Measurements from ENCODE around the gene SSB.
"Not testable (repeated sequence)": the region's sequence is repeated elsewhere in the genome, so short reads cannot be mapped to it uniquely, and the experiment has no call there.

SSB gene

GRCh38 chr2:169757356-169757755 lies 41.3 kb upstream of the SSB start:
- H4K20me1 ChIP-seq (ENCODE audit: insufficient read depth, low read length) = no peaks in the 10 kb centered on the region

GRCh38 chr2:169757778-169758177 lies 40.9 kb upstream of the SSB start:
- Histone ChIP-seq H3K79me2 (ENCODE audit: low read length) (0 out of 2 replicates have a peak, but pooled peaks cover 3% of the 10 kb centered on the region), H3K27me3 (ENCODE audit: low read depth, low read length) (no peaks in the 10 kb centered on the region), H3K4me2 (ENCODE audit: low read length) (no peak overlapping the region), H3K36me3 (replicated peaks; ENCODE audit: low read depth, low read length) (peaks cover 3% of the 10 kb centered on the region), H4K20me1 (ENCODE audit: insufficient read depth, low read length) (no peaks in the 10 kb centered on the region), H3K4me3 (ENCODE audit: low read length) (no peak overlapping the region), H3K4me1 (ENCODE audit: low read length) (peaks cover 6% of the 10 kb centered on the region), H3K9me3 (ENCODE audit: insufficient read depth, low read length) (no peaks in the 10 kb centered on the region), H3K9ac (ENCODE audit: low read length) (no peak overlapping the region), H3K27ac (ENCODE audit: low read length) (no peak overlapping the region), H2AFZ (ENCODE audit: low read depth, low read length) (no peak overlapping the region)
- TF ChIP-seq CTCF (IDR thresholded peaks at IDR 0.05; ENCODE audit: low read depth, low read length) (no peak), EZH2phosphoT487 (IDR thresholded peaks at IDR 0.05; ENCODE audit: low read depth) (no peak)

More at GRCh38 chr2:169757356-169757755, 41.3 kb upstream of the SSB start:
- H3K36me3 ChIP-seq (replicated peaks; ENCODE audit: low read depth, low read length) = peaks cover 5% of the 10 kb centered on the region
- no peak for TF ChIP-seq EZH2phosphoT487 (IDR thresholded peaks at IDR 0.05; ENCODE audit: low read depth)
- H3K4me1 ChIP-seq (ENCODE audit: low read length) = peaks cover 6% of the 10 kb centered on the region
- no peak overlapping the region for H3K9ac ChIP-seq (ENCODE audit: low read length)
- 0 out of 2 replicates have a peak, but pooled peaks cover 3% of the 10 kb centered on the region for H3K79me2 ChIP-seq (ENCODE audit: low read length)
- no peaks in the 10 kb centered on the region for H3K9me3 ChIP-seq (ENCODE audit: insufficient read depth, low read length)
- no peaks in the 10 kb centered on the region for H3K27me3 ChIP-seq (ENCODE audit: low read depth, low read length)
- no peak overlapping the region for H3K4me3 ChIP-seq (ENCODE audit: low read length)
- no peak overlapping the region for H3K4me2 ChIP-seq (ENCODE audit: low read length)
- no peak overlapping the region for H3K27ac ChIP-seq (ENCODE audit: low read length)
- H2AFZ ChIP-seq (ENCODE audit: low read depth, low read length) = no peak overlapping the region

- no peaks in the 10 kb centered on the region for H3K27me3 ChIP-seq (ENCODE audit: low read depth, low read length)
- 0 out of 2 replicates have a peak, but pooled peaks cover 3% of the 10 kb centered on the region for H3K79me2 ChIP-seq (ENCODE audit: low read length)
- no peak overlapping the region for H3K4me2 ChIP-seq (ENCODE audit: low read length)
- no peaks in the 10 kb centered on the region for H3K9me3 ChIP-seq (ENCODE audit: insufficient read depth, low read length)
- H3K27ac ChIP-seq (ENCODE audit: low read length) = no peak overlapping the region
- TF ChIP-seq EZH2phosphoT487 (IDR thresholded peaks at IDR 0.05; ENCODE audit: low read depth) (no peak), CTCF (IDR thresholded peaks at IDR 0.05; ENCODE audit: low read depth, low read length) (no peak)
- peaks cover 6% of the 10 kb centered on the region for H3K4me1 ChIP-seq (ENCODE audit: low read length)
- no peak overlapping the region for H3K9ac ChIP-seq (ENCODE audit: low read length)
- no peak overlapping the region for H2AFZ ChIP-seq (ENCODE audit: low read depth, low read length)
- no peak overlapping the region for H3K4me3 ChIP-seq (ENCODE audit: low read length)
- peaks cover 3% of the 10 kb centered on the region for H3K36me3 ChIP-seq (replicated peaks; ENCODE audit: low read depth, low read length)
- no peaks in the 10 kb centered on the region for H4K20me1 ChIP-seq (ENCODE audit: insufficient read depth, low read length)
These were observed 38.7 kb upstream of the SSB start for GRCh38 chr2:169759987-169760386.

GRCh38 chr2:169760798-169761197 lies 37.9 kb upstream of the SSB start:
- H3K9ac ChIP-seq (ENCODE audit: low read length); H3K4me2 ChIP-seq (ENCODE audit: low read length); H3K4me3 ChIP-seq (ENCODE audit: low read length); H2AFZ ChIP-seq (ENCODE audit: low read depth, low read length); H3K79me2 ChIP-seq (ENCODE audit: low read length); H3K36me3 ChIP-seq (replicated peaks; ENCODE audit: low read depth, low read length); H4K20me1 ChIP-seq (ENCODE audit: insufficient read depth, low read length); H3K27ac ChIP-seq (ENCODE audit: low read length); H3K9me3 ChIP-seq (ENCODE audit: insufficient read depth, low read length); H3K27me3 ChIP-seq (ENCODE audit: low read depth, low read length); H3K4me1 ChIP-seq (ENCODE audit: low read length): not testable (repeated sequence)

- Histone ChIP-seq H2AFZ (ENCODE audit: low read depth, low read length) (no peak overlapping the region), H3K79me2 (ENCODE audit: low read length) (no peaks in the 10 kb centered on the region), H3K27me3 (ENCODE audit: low read depth, low read length) (no peaks in the 10 kb centered on the region), H3K36me3 (replicated peaks; ENCODE audit: low read depth, low read length) (no peaks in the 10 kb centered on the region), H3K4me2 (ENCODE audit: low read length) (no peak overlapping the region), H3K4me3 (ENCODE audit: low read length) (no peak overlapping the region), H3K9ac (ENCODE audit: low read length) (no peak overlapping the region), H4K20me1 (ENCODE audit: insufficient read depth, low read length) (no peaks in the 10 kb centered on the region), H3K9me3 (ENCODE audit: insufficient read depth, low read length) (no peaks in the 10 kb centered on the region), H3K27ac (ENCODE audit: low read length) (no peak overlapping the region), H3K4me1 (ENCODE audit: low read length) (peaks cover 6% of the 10 kb centered on the region)
- TF ChIP-seq EZH2phosphoT487 (IDR thresholded peaks at IDR 0.05; ENCODE audit: low read depth) (no peak), CTCF (IDR thresholded peaks at IDR 0.05; ENCODE audit: low read depth, low read length) (no peak)
These were observed 37.3 kb upstream of the SSB start for GRCh38 chr2:169761251-169761969.

Measured in OCI-LY3 (cell line).